Activated CD4-positive, alpha-beta T cell treated with anti-CD3 and anti-CD28 coated beads for 48 hours (primary cell): Measurements from ENCODE around the gene DLK1.

Experiments
- DNase-seq: peaks from one replicate; pipeline ENCODE4 v3.0.0-alpha.2; 2020

Gene DLK1

DNA sequence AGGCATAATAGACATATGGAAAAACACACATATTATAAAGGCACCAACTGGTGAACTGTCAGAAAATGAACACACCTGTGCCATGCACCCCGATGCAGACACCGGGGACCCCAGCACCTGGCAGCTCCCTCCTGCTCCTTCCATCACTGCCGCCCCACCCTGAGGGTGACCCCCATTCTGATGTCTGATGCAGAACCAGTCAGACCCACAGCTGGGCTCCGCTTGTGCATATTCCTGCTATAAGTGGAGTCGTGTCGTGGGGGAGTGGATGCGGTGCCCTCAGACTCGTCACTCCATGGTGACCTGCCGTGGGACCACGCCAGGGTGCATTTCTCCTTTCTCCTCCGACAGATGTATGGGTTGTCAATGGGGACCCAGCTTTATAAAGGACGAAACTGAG is 53.6 kb downstream of the DLK1 start:
- DNase-seq: no peak

DNA sequence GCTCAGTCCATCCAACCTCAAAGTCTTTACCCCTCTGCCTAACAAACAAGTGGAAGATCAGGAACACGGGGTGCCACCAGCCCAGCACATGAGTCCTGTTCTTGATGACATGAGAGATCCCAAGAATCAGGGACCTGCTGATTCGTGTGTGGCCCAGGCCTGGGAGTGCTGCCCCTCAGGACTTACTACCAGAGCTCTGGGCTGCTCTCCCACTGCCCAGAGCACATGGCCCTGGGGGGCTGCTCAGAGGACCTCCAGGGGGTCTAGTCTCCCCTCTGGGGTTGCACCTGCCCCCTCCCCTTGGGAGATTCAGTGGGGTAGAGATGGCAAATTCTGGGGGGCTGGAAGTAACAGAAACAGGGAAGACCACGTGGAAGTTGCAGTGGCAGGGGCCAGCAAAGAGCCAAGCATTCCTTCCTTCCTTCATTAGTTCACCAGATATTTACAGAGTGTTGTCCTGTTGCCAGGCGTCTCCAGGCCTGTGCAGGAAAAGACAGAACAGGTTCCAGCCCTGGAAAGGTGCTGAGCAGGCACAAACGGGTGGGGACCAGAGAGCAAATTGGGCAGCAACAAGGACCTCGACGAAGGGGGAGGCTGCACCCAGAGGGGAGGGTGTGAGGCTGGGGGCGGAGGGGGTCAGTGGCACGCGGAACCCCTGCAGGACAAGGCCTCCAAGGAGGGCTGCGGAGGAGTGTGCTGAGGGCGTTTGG is 54.1 kb downstream of the DLK1 start:
- no peak for DNase-seq

DNA sequence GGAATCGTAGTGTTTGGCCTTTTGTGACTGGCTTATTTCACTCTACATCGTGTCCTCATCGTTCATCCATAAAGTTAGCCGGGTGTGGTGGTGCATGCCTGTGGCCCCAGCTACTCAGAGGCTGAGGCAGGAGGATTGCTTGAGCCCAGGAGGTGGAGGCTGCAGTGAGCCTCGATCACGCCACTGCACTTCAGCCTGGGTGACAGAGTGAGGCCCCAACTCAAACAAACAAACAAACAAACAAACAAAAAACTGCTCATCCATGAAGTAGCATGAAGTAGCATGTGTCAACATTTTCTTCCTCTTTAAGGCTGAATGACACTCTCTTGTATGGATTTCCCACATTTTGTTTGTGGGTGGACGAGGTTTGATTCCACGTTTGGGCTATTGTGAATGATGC is 55.3 kb downstream of the DLK1 start:
- no peak for DNase-seq

- no peak for DNase-seq
Measured at GRCh38 chr14:100782516-100783320, 56.0 kb downstream of the DLK1 start.

DNA sequence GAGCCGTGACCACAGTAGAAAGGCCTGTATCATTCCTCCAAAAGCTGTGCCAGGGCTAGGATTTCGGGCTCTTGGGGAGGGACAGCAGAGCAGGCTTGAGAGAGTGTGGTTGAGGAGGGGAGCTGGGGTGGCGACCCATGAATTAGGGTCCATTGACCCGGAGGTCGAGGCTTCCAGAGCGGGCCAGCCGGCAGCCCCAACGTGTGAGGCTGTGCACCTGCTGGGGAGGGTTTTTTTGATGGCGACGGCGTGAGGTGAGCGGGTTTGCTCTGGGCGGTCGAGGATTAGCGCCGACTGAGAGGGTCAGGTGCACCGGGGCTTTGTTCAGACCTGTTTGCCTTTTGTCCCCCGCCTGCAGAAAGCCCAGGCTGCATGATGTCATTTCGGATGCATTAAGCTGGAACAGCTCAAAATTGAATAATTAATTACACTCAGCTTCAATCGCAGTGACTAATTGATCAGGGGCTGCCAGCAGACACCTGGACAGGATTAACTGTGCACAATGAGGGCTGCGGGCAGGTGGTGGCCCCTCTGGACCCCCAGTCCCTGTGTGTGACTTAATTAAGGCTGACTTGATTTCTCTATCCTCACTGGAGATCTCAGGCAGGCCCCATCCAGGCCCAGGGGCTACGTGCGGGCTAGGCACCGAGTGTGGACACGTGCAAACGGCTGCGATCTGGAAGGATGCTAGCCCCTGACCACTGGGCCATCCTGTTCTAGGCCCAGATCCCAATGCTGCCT is 57.1 kb downstream of the DLK1 start:
- DNase-seq: no peak

DNA sequence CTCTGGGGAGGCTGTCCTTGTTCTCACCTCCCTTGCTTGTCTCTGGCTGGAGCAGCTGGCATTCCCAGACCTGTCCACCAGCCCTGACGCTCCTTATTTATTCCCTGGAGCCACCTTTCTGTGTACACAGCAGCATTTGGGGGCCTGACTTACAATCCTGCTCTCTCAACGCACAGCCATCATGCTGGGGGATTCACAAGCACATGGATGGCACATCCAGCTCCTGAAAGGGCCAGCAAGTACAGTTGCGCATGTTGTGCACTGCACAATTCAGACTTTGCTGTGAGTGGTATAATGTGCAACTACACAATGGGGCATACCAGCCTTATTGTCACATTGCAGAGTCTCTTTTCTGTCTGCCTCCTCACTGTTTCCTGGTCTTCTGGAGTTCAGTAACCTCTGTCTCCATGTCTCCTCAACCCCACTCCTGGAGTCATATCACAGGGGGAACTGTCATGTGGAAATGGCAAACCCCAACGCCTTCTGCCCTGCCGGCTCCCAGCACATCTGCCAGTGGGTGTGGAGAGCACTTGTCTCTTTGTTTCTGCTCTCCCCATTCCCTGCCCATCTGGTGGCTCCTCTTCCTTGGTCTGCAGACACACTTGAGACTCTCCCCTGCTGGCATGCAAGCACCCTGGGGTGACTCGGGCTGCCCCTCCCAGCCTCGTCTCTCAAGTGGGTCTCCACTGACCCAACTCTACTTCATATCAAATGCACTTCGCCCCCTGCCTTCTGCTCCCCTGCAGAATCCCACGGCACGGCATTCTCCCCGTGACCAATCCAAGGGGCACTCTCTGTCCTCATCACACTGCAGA is 58.0 kb downstream of the DLK1 start:
- DNase-seq: no peak

DNA sequence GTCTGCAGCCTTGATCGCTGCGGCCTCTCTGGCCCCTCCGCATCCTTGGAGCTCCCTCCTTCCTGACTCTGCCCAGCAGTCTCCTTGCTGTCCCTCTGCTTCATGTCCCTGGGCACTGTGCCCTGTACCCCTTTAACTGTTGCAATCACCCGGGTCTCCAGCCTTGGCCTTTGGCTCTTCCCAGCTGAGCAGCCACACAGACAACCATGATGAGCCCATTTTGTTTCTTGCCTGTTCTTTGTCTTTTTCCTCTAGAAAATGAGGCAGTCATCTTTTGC is 58.6 kb downstream of the DLK1 start:
- no peak for DNase-seq

- DNase-seq: no peak
Measured at GRCh38 chr14:100785626-100786025, 58.9 kb downstream of the DLK1 start.

- no peak for DNase-seq
Measured at GRCh38 chr14:100786131-100786530, 59.4 kb downstream of the DLK1 start.

- DNase-seq: no peak
Measured at GRCh38 chr14:100786576-100787219, 60.0 kb downstream of the DLK1 start.

GRCh38 chr14:100787659-100788058 is 61.0 kb downstream of the DLK1 start:
- DNase-seq: no peak
